ENCODE measurements around the gene GDF15. TPM values are rescaled to one million over a fixed set of nuclear protein-coding genes. Genes with fewer than 3 reads are reported as not detected.

Gene GDF15
- total and polyA plus RNA-seq, 4 donors = 0.42 to 11.6 (median 7.2) TPM

- DNase-seq (ENCODE audit: low spot score) = no peak
- peaks cover 3 to 20% (median 13%) of the 10 kb centered on the region in 4 donors for H3K4me1 ChIP-seq (ENCODE audit: control insufficient read depth in 4 of 4, insufficient read depth in 4 of 4, low read length in 3 of 4)
- H3K36me3 ChIP-seq (ENCODE audit: control insufficient read depth in 4 of 4, insufficient read depth in 3 of 4, low read depth in 1 of 4, low read length in 3 of 4) = peaks cover 0 to 5% (median 0%) of the 10 kb centered on the region in 4 donors
- H3K27ac ChIP-seq (ENCODE audit: low read depth in 1 of 2, low read length in 2 of 2) = no peak overlapping the region
- H3K9me3 ChIP-seq (ENCODE audit: control insufficient read depth in 4 of 4, low read length in 3 of 4) = no peaks in the 10 kb centered on the region
- no peak overlapping the region for H3K9ac ChIP-seq (ENCODE audit: low read depth in 1 of 2, low read length in 2 of 2)
- TF ChIP-seq YY1 (IDR thresholded peaks at IDR 0.05) (no peak), REST (IDR thresholded peaks at IDR 0.05) (no peak), FOXA1 (IDR thresholded peaks at IDR 0.05) (no peak), JUND (IDR thresholded peaks at IDR 0.05) (no peak), EGR1 (IDR thresholded peaks at IDR 0.05; ENCODE audit: low read depth in 2 of 2) (no peak), TAF1 (conservative IDR thresholded peaks at IDR 0.05) (no peak), RAD21 (IDR thresholded peaks at IDR 0.05) (no peak), FOXA2 (IDR thresholded peaks at IDR 0.05) (no peak), HNF4G (IDR thresholded peaks at IDR 0.05) (no peak), ZBTB33 (IDR thresholded peaks at IDR 0.05) (no peak)
- no peaks in the 10 kb centered on the region for H3K27me3 ChIP-seq (ENCODE audit: control insufficient read depth in 4 of 4, insufficient read depth in 4 of 4, low read length in 3 of 4)
- 90% methylated on average over 6 of the region's 6 CpGs for WGBS
- no peak overlapping the region for H3K4me3 ChIP-seq (ENCODE audit: low read depth in 1 of 3, low read length in 3 of 3)
Observed at GRCh38 chr19:18390065-18390907, 4.3 kb downstream of the GDF15 start.

- Histone ChIP-seq H3K4me1 (ENCODE audit: control insufficient read depth in 4 of 4, insufficient read depth in 4 of 4, low read length in 3 of 4) (peaks cover 7 to 17% (median 12%) of the 10 kb centered on the region in 4 donors), H3K27ac (ENCODE audit: low read depth in 1 of 2, low read length in 2 of 2) (no peak overlapping the region), H3K9me3 (ENCODE audit: control insufficient read depth in 4 of 4, low read length in 3 of 4) (no peaks in the 10 kb centered on the region), H3K36me3 (ENCODE audit: control insufficient read depth in 4 of 4, insufficient read depth in 3 of 4, low read depth in 1 of 4, low read length in 3 of 4) (peaks cover 0 to 5% (median 0%) of the 10 kb centered on the region in 4 donors), H3K27me3 (ENCODE audit: control insufficient read depth in 4 of 4, insufficient read depth in 4 of 4, low read length in 3 of 4) (no peaks in the 10 kb centered on the region), H3K4me3 (ENCODE audit: low read depth in 1 of 3, low read length in 3 of 3) (no peak overlapping the region), H3K9ac (ENCODE audit: low read depth in 1 of 2, low read length in 2 of 2) (no peak overlapping the region)
- 83% methylated on average over 9 of the region's 9 CpGs for WGBS
- no peak for DNase-seq (ENCODE audit: low spot score)
- TF ChIP-seq RXRA (IDR thresholded peaks at IDR 0.05) = no peak
- TF ChIP-seq GABPA (IDR thresholded peaks at IDR 0.05 in 1 of 2, conservative IDR thresholded peaks at IDR 0.05 in 1 of 2) = no peak
- TF ChIP-seq CTCF (IDR thresholded peaks at IDR 0.05; ENCODE audit: low read depth, low read length, missing input control) = no peak
- no peak for TF ChIP-seq YY1 (IDR thresholded peaks at IDR 0.05)
- TF ChIP-seq EGR1 (IDR thresholded peaks at IDR 0.05; ENCODE audit: low read depth in 2 of 2) = no peak
- TF ChIP-seq TAF1 (conservative IDR thresholded peaks at IDR 0.05) = no peak
Observed at GRCh38 chr19:18391509-18392075, 5.6 kb downstream of the GDF15 start.
